GM18907 (cell line): ENCODE data around the gene PHOSPHO1.
A peak's percentile ranks its signal among the peaks of the same experiment; 100 is the strongest.
"Not testable (repeated sequence)": the region's sequence is repeated elsewhere in the genome, so short reads cannot be mapped to it uniquely, and the experiment has no call there.

ENCODE experiments used
- ATAC-seq: cut with Tn5 transposase; IDR thresholded peaks from one replicate; pipeline ENCODE4 v1.9.1; 2021; ENCODE audit warnings: mild to moderate bottlenecking, moderate library complexity; ENCODE audit not compliant: unreplicated experiment

The PHOSPHO1 gene, protein sequence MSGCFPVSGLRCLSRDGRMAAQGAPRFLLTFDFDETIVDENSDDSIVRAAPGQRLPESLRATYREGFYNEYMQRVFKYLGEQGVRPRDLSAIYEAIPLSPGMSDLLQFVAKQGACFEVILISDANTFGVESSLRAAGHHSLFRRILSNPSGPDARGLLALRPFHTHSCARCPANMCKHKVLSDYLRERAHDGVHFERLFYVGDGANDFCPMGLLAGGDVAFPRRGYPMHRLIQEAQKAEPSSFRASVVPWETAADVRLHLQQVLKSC

DNA sequence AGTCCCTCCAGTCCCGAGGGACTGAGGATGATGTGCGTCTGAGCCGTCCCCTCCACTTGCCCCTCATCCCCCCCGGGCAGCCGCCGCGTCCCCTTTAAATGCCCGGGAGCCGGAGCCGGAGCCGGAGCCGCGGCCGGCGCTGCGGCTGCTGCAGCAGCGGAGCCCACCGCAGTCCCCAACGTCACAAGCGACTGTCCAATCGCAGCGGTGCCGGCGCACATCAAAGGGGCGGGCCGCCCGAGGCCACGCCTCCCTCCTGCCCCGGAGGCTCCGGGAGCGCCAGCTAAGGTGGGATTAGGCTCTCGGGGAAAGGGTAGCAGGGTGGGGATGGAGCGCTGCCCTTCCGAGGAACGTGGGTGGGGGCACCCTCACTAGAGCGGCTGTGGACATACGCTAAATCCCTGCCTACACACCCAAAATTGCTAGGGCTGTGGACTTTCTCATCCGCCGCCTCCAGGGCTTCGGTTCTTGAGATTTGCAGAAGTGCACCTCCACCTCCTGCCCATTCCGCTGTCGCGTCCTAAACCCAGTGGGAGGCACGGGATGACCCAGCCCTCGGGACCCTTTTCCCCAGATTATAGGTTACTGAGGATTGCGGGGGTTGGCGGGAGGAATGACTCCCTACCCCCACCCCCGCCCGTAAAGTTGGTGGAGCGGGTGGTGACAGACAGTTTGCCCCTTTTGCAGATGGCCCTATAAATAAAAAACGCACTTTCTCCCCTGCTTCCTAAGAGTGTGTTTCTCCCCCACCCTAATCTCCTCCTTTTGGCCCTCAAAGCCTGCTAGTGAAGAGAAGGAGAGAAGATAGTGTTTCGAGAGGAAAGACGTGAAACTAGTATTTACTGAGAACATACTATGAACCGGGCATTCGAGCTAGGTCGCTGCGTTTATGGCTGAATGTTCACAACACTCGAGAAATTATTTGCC is at the start of gene PHOSPHO1:
Gene PHOSPHO1, minus strand, starts transcription at position 152 of the 927 bp plus-strand sequence. CDS start 4,096 bp downstream, outside the sequence.
- ATAC-seq: peak; percentile 87

DNA sequence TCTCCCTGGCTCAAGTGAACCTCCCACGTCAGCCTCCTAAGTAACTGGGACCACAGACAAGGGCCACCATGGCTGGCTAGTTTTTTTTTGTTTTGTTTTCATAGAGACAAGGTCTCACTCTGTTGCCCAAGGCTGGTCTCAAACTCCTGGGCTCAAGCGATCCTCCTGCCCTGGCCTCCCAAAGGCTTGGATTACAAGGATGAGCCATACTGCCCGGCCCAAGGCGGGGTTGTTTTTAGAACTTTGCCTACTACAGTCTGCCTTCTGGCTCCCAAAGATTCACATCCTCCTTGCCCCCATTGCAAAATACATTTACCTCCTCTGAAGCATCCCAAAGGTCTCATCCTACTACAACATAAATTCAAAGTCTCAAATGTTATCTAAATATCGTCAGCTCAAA is 49.5 kb upstream of the PHOSPHO1 start:
- ATAC-seq: no peak

DNA sequence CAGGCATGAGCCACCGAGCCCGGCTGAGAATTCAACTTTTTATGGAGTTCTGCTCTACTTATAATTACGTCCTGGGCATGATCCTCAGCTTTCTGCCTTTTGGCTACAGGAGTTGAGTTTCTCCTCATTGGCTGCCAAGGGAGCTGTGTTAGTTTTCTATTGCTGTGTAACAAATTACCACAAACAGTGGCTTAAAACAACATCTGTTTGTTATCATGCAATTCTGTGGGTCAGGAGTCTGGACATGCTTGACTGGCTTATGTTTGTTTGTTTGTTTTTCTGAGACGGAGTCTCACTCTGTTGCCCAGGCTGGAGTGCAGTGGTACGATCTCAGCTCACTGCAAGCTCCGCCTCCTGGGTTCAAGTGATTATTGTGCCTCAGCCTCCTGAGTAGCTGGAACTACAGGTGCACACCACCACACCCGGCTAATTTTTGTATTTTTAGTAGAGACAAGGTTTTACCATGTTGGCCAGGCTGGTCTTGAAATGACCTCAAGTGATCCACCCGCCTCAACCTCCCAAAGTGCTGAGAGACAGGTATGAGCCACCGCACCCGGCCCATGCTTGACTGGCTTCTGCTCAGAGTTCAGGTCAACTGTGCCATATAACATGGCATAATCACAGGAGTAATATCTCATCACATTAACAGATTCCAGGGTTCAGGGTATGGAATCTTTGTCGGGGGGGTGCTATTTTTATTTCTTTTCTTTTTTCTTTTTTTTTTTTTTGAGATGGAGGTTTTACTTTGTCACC is 48.9 kb upstream of the PHOSPHO1 start:
- not testable (repeated sequence) for ATAC-seq

DNA sequence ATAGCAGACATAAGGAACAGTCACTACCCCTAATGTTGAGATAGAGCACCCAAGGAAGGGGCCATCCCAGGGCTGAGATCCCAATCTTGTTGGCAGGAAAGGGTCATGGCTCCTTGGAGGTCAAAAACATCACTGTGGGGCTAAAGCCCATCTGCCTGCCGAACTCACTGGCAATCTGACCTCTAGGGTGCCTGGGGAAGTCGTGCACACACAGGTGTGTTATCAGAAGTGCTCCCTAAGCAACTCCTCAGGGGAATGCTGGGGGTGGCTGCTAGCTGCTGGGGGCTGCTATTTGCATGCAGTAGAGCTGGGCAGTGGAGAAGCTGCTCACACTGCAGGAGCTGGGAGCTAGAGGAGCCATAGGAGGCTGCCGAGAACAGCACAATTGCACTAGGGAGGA is 47.5 kb upstream of the PHOSPHO1 start:
- no peak for ATAC-seq

DNA sequence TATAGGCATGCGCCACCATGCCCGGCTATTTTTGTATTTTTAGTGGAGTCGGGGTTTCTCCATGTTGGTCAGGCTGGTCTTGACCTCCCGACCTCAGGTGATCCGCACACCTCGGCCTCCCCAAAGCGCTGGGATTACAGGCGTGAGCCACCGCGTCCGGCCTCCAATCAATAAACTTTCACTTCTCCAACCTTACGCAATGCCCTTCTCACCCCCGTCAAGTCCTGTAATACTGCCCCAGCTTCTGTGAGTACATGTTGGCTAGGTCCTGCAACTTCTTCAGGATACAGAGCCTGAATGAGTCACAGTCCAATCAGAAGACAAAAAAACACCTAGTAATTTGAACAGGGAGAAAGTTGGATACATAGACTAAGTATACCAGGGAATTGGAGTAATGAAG is 47.1 kb upstream of the PHOSPHO1 start:
- no peak for ATAC-seq

DNA sequence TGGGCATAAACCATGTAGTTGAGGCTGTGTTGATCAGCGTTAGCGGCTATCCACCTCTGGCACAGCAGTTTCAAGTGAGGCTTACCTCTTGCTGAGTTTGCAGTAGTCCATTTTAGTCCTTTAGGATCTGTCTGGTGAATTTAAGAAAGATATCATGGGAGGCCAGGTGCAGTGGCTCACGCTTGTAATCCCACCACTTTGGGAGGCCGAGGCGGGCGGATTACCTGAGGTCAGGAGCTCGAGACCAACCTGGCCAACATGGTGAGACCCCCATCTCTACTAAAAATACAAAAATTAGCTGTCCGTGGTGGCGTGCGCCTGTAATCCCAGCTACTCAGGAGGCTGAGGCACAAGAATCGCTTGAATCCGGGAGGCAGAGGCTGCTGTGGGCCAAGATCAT is 45.4 kb upstream of the PHOSPHO1 start:
- ATAC-seq: not testable (repeated sequence)

DNA sequence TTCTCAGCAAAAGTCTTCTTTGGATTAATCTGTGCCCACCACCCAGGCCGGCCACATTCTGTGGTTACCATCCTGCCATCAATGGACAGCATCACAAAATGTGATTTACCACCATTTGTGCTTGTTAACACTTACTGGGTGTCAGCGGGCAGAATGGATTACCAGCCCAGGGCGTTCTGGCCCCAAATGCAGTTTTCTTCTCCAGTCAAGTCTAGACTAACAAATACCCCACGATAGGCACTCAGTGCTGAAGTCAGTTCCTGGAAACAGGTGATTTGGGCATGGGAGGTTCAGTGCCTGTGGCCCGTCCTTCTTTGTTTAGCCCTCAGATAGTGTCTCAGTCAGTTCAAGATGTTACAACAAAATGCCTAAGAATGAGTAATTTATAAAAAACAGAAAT is 38.8 kb upstream of the PHOSPHO1 start:
- no peak for ATAC-seq

DNA sequence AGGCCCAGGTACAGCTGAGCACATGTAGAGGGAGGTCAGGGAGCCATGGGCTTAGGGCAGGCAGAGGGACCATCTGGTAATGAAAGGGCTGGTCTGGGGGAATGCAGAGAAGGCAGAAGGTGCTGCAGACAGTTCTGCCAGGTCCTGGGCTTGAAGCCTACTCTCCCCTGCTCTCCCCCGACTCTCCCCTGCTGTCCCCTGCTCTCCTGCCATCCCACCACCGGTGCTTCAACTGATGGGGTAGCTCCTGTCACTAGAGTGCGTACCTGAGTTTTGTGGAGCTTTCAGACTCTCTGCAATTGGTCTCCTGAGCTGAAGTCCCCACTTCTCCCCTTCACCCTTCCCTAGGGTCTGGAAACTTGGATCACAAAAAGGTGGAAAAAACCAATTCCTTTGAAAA is 37.3 kb upstream of the PHOSPHO1 start:
- no peak for ATAC-seq

DNA sequence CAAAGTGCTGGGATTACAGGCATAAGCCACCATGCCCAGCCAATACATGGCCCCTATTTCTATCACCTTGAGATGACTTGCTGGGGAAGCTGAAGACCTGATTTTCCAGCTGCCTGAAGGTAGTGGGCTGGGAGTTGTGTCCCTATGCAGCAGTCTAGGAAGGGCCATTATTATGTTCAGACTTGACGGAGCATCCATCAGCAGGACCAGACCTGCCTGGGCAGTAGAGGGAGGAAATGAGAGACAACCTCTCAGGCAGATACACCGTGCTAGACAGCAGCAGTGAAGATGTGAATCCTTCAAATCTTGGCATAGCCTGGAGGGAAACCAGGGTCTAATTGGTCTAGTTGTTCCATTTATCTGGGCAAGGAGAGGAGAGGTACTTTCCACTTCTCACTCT is 35.6 kb upstream of the PHOSPHO1 start:
- no peak for ATAC-seq

DNA sequence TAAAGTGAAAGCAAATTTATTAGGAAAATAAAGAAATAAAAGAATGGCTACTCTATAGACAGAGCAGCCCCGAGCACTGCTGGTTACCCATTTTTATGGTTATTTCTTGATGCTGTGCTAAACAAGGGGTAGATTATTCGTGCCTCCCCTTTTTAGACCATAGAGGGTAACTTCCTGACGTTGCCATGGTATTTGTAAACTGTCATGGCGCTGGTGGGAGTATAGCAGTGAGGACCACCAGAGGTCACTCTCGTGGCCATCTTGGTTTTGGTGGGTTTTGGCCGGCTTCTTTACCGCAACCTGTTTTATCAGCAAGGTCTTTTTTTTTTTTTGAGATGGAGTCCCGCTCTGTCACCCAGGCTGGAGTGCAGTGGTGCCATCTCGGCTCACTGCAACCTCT is 31.0 kb upstream of the PHOSPHO1 start:
- ATAC-seq: not testable (repeated sequence)

DNA sequence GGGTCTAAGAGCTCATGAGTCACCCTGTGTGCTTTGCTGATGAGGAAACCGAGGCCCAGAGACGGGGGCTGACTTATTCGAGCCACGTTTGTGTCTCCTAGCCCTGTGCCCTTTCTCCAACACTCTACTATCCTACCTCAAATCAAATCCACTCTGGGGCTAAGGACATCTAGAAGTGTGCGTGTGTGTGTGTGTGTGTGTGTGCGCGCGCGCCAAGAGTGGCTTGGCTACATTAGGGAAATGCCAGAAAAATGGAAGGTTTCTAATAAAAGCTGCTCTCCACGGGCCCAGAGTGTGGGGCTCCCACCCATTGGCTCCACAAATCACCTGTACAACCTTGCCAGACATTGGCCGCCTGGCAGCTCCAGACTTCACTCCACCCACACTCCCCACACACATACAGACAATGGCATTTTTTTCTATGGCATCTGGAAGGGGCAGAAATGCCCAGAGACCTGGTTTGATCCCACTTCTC is 30.3 kb upstream of the PHOSPHO1 start:
- no peak for ATAC-seq

DNA sequence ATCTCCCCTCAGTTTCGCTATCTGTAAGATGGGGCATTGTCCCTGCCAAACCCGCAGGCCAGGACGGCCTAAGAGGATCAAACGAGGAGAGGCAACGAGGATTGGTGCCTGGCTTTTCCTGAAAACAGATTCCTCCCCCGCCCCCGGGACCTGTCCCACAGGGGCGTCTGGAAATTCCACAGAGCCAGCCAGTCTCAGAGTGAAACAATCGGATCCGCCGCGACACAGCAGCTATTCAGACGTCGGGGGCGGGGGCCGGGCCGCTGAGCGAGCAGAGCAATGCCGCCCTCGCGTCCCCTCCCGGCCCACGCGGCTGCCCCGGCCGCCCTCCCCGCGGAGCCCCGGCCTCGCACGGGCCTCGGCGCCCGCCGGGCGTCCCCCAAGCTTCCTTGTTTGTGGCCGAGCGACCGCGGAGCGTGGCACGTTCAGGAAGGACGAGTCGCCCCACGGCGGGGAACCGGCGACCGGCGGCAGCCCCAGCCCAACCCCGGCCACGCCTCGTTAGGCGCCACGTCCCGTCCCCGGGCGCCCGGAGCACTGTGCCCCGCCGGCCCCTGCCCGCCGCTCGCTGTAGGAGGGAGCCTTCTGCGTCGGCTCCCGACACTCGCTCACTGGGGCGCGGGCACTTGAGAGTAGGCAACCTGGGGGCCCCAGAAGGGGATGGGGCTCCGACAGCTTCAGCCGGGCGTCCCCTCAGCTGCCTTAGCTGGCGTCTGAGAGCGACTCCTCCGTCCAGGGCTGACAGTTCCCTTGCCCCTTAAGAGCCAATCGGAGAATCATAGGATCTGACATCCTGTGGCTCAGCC is 29.6 kb upstream of the PHOSPHO1 start:
- ATAC-seq: no peak

DNA sequence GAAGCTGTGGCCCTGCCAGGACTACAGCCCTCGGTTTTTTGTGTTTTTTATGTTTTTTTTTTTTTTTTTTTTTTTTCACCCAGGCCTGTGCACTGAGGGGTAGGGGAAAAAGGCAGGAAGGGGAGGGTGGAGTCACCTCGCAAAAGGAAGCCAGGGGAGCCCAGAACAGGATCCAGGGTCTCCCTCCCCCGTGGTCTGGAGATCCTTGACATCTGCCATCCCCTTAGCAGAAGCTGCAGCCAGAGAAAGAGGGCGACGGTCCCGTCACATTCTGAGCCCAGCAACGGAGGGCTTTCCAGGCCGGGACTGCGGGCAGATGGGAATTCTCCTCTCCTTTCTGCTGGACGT is 29.1 kb upstream of the PHOSPHO1 start:
- no peak for ATAC-seq

DNA sequence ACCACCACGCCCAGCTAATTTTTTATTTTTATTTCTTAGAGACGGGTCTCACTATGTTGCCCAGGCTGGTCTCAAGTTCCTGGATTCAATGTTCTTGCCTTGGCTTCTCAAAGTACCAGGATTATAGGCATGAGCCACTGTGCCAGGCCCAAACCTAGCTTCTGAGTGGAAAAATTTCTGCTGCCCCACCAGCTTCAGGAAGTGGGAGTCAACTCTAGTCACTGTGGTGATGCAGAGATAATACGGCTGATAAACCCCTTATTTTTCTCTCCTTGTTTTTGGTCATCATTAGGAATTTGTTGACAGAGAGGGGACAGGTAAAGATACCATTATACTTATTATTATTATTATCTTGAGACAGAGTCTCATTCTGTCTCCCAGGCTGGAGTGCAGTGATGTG is 27.8 kb upstream of the PHOSPHO1 start:
- ATAC-seq: no peak

DNA sequence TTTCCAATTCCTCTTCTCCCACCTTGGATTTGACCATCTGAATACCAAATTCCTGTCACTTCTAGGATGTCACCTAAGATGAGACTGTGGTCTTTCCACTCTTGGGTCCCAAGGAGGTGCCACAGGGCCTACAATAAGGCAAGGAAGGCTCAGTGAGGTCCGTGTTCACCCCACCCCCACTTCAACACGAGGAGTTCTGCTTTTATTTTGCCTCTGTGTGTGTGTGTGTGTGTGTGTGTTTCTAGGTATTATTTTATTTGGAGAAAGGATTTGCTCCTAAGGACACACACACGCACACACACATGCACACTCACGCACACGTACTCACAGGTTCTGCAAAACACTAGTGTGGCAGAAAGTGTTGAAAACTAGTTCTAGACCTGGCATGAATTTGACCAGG is 24.5 kb upstream of the PHOSPHO1 start:
- ATAC-seq: no peak

DNA sequence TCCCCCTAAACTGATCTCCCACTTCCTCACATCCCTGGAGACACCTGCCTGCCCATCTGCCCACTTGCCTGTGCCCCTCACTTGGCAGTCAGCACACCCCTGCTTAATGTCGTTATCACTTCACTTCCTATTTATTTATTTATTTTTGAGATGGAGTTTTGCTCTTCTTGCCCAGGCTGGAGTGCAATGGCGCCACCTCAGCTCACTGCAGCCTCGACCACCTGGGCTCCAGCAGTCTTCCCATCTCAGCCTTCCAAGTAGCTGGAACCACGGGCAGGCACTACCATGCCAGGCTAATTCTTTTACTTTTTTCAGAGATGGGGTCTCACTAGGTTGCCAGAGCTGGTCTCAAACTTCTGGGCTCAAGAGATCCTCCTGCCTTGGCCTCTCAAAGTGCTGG is 23.5 kb upstream of the PHOSPHO1 start:
- ATAC-seq: no peak

DNA sequence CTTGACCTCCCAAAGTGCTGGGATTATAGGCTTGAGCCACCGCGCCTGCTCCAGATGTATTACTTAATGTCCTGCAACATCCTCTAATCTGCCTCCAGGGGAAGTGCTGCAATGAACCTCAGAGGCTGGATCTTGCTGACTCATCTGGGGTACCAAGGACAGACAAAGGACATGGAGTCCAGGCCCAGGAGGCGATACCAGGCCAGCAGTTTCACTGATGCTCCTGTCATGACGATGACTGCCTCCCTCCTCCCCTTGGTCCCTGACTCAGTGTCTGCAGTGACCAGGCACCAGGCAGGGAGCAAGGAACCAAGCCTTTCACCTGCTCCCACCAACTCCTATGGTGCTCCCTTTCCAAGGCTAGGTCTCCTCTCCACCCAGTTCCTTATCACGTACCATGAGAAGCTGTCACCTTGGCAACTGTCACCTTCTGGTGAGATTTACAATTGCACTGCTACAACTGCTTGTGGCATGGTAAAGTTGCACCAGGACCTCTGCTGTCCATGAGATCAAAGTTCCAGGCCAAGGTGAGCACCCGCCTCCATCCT is 21.6 kb upstream of the PHOSPHO1 start:
- no peak for ATAC-seq

DNA sequence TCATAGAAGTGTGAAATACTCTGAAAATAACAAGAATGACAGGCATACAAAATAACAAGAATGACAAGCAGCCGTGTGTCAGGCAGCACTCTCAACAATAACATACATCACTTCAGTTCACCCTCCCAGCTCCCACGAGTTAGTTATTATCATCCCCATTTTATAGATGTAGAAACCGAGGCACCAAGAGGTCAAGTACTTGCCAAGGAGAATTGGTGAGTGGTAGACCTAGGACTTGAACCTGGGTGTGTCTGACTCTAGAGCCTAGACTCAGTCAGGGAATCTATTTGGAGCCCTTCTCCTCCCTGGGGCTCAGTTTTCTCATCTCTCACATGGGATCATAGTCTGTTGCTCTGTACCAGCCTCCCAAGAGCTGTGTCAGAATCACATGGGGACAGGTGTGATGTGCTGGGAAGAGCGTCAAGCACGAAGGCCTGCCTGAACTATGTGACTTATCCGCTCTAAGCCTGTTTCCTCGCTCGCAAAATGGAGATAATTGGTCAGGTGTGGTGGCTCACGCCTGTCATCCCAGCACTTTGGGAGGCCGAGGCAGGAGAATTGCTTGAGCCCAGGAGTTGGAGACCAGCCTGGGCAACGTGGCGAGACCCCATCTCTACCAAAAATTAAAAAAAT is 19.4 kb upstream of the PHOSPHO1 start:
- no peak for ATAC-seq

DNA sequence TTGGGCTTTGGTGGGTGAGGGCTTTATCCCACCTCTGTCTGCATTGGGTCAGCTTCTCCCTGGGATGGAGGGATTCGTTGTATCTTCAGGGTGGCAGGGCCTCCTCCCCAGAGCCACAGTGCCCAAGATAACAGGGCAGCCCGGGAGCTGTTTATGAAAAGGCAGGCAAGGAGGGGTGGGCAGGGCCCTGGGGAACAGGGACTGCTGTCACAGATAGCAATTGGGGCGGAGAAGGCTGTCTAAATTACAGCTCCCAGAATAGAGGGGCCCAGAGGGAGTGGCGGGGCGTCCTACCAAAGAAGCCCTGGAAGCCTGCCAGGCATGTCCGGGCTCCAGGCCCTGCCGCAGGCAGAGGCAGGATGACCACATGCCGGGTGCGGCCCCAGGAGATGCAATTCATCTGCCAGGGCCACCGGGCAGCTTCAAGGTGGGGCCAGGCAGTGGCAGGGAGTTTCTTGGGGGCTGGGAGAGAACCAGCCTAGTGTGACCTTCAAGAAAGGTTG is 18.8 kb upstream of the PHOSPHO1 start:
- ATAC-seq: no peak

DNA sequence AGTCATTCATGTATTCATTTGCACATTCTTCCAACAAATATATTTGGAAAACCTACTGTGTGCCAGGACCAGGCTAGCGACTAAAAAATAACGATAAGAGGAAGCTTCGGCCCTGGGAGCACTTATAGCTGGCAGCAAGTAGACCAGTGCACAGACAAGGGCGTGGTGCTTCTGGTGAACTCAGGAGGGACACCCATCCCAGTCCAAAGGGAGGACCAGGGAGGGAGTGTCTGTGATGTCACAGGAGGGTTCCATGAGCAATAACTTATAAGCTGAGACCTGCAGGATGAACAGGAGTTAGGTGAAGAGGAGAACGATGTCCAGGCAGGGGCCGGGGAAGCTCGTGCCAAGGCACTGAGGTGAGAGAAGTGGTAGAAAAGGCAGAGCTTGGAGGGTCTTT is 17.4 kb upstream of the PHOSPHO1 start:
- ATAC-seq: no peak
